GM12864 (cell line): ENCODE measurements around the gene AGTR1.

Experiments
- DNase-seq: peaks from one replicate; pipeline ENCODE4 v3.0.0-alpha.2; 2011; ENCODE audit warnings: low read depth
- H3K4me3 ChIP-seq: 2 replicates; pipeline ENCODE4 v1.5.1; 2011; ENCODE audit warnings: mild to moderate bottlenecking, low read depth, low read length, control low read depth
- CTCF ChIP-seq: IDR thresholded peaks from 2 replicates; pipeline ENCODE4 v1.5.1; 2011; ENCODE audit warnings: low read depth, mild to moderate bottlenecking, moderate library complexity, low read length, control low read depth, inconsistent platforms; ENCODE audit errors: missing control alignments

Gene AGTR1

GRCh38 chr3:148680289-148680688 lies 17.4 kb upstream of the AGTR1 start:
- H3K4me3 ChIP-seq, result no peak overlapping the region
- no peak for DNase-seq
- TF ChIP-seq CTCF, result no peak

DNA sequence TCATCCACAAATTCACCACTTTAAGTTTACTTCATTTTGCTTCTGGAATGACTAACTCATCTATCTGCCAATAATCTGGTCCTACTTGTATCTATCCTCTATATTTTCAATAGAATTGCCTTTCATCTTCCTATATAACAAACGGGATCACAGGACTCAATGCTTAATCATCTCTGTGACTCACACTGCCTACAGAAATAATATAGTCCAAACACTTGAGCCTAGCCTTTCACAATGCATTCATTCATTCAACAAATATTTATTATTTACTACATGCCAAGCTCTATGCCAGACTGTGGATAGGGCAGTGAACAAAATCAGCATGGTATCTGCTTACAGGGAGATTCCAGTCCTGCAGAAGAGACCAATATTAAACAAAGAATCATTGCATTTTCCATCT lies 16.6 kb upstream of the AGTR1 start:
- H3K4me3 ChIP-seq, result no peak overlapping the region
- TF ChIP-seq CTCF, result no peak
- DNase-seq, result no peak

DNA sequence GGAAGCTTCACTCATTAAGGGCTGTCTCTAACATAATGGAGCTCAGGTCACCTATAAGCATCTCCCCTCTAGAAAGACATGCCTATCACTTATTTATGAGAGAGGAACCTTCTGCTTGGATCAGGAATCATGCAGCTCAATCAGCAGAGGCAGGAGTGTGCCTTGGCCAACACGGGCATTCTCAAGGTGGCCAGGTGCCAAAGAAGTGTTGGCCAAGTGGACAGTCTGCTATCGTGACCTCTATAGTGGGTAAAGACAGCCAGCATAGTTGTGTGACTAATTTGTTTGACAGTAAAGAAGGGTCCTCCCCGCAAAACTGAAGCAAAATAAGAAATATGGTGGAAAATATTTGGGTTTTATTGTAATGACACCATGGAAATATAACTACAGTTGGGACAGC lies 14.7 kb upstream of the AGTR1 start:
- no peak overlapping the region for H3K4me3 ChIP-seq
- DNase-seq, result no peak
- no peak for TF ChIP-seq CTCF

DNA sequence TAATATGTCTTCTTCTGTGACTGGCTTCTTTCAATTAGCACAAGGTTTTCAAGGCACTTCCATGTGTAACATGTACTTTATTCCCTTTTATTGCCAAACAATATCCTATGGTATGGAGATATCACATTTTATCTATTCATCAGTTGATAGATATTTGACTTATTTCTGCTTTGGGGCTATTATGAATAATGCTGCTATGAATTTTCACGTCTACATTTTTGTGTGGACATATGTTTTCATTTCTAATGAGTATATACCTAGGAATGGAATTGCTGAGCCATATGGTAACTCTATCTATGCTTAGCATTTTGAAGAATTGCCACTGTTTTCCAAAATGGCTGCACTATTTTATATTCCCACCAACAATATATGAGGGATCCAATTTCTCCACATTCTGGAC lies 3.6 kb upstream of the AGTR1 start:
- no peak overlapping the region for H3K4me3 ChIP-seq
- DNase-seq, result no peak
- no peak for TF ChIP-seq CTCF

GRCh38 chr3:148698190-148698810 lies 597 bp downstream of the AGTR1 start:
- no peak overlapping the region for H3K4me3 ChIP-seq
- TF ChIP-seq CTCF, result no peak
- DNase-seq, result no peak

DNA sequence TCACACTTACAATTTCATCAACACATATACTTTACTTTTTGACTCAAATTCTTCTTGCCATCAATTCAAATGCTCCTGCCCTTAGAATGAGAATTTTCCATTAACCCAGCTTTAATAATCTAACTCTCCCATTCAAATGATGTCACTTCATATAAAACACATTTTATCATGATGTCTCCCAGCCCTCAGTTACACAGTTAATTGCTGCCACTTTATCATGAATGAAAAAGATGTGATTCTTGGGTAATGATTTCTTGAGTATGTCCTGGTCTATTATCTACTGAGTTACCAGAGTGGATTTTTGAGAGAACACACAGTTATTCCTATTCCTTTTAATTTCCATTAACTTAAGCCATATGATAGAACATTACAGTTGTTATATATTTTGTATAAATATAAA lies 7.6 kb downstream of the AGTR1 start:
- no peak overlapping the region for H3K4me3 ChIP-seq
- no peak for DNase-seq
- no peak for TF ChIP-seq CTCF

DNA sequence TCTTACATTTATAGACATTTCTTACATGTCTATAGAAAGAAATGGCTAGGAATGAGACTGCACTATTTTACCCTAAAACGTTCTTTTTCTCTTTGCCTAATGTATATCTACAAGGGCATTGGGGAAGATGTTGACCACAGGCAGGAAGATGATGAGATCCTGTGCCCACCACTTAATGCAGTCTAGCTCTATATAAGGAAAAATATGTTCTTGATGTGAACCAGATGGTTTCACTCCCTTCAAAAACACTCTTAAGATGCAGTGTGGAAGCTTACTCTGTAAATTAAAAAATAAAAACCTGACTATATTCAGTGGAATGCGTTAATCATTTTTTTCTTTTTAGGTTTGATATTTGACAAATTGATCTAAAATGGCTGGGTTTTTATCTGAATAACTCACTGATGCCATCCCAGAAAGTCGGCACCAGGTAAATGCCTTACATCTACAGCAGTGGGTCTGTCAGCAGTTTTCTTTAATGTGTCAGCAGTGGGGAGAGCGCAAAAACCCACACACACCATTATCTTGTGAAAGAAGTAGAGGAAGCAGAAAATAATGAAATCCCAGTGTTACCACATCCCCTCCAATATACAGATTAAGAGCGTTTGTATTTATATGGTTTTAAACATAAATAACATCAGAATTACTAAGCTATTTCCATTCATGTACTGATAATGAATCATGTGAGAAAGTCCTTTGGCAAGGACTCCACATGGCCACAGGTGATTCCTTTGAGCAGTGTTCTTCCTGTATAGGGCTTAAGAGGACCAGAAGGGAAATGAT lies 10.1 kb downstream of the AGTR1 start:
- no peak for DNase-seq
- H3K4me3 ChIP-seq, result no peak overlapping the region
- no peak for TF ChIP-seq CTCF
